Breast epithelium (tissue), 3 donors: Measurements from ENCODE around the gene TRIM58.

Experiments
- CTCF ChIP-seq, 3 donors: fragments of 450-650 bp; IDR thresholded peaks; one replicate each; pipeline ENCODE4 v1.5.1; 2016 to 2017; ENCODE audit warnings: antibody characterized with exemption in 3 of 3, mild to moderate bottlenecking in 3 of 3, moderate library complexity in 3 of 3
- POLR2A ChIP-seq: fragments of 450-650 bp; IDR thresholded peaks from one replicate; pipeline ENCODE4 v1.6.1; 2016; ENCODE audit warnings: antibody characterized with exemption, mild to moderate bottlenecking, moderate library complexity

- TF ChIP-seq CTCF (IDR thresholded peaks at IDR 0.05) (no peak), POLR2A (no peak)
These were observed 7.4 kb upstream of the TRIM58 start for GRCh38 chr1:247849616-247850015.
